ENCODE measurements around the gene HPSE2. TPM values are rescaled to one million over a fixed set of nuclear protein-coding genes. Genes with fewer than 3 reads are reported as not detected.
A peak's percentile ranks its signal among the peaks of the same experiment; 100 is the strongest.
"Not testable (repeated sequence)": the region's sequence is repeated elsewhere in the genome, so short reads cannot be mapped to it uniquely, and the experiment has no call there.

Gene HPSE2
- polyA plus RNA-seq, 2 of the 4 experiments (the other 2 are of a cell fraction), result not detected

DNA sequence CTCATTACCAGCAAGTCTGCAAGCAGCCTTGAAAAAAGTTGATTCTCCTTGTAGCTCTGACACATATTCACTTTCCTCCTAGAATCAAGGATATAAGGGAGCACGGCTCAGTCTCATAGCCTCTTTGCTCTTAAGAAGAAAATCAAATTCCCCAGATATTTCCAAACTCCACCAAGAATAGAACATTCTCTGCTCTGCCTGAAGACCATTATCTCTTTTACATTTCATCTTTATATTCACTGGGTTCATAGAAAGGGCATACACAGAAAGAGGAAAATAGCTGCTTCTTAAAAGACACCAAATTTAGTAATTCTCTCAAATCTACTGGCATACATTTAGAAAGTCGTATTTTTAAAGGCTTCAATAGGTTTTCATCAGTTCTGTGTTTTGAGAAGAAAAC, 92.0 kb downstream of the HPSE2 start (continued):
- no peak for TF ChIP-seq RNF2 (IDR thresholded peaks at IDR 0.05; ENCODE audit: borderline replicate concordance, low read depth)

DNA sequence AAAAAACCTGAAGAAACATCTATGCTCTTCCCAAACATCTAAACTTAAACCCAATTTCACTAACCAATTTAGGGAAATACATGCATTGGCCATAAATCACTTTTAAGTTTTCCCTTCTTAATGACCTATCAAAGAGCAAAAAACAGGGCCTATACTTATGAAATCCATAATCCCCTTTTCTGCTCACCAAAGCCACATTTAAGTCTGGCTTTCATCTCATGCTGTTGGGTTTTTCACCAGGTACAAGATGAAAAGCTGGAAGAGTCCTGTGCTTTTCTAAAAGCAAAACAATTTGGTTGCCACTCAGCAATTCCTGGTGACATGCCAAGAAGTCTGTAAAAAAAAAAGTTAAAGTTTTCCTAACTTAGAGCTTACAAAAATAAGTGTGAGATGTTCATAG, 92.6 kb downstream of the HPSE2 start:
- TF ChIP-seq, protein P1, sequence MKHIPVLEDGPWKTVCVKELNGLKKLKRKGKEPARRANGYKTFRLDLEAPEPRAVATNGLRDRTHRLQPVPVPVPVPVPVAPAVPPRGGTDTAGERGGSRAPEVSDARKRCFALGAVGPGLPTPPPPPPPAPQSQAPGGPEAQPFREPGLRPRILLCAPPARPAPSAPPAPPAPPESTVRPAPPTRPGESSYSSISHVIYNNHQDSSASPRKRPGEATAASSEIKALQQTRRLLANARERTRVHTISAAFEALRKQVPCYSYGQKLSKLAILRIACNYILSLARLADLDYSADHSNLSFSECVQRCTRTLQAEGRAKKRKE (CRISPR knock-in tag; IDR thresholded peaks at IDR 0.05; ENCODE audit: low read depth), result no peak
- TF ChIP-seq JUN (IDR thresholded peaks at IDR 0.05) (no peak), SMC3 (IDR thresholded peaks at IDR 0.05) (no peak)
- ATAC-seq (no peak), FAIRE-seq (no peak), DNase-seq (ENCODE audit: low read depth in 1 of 2, low spot score in 1 of 2) (no peak)
- Histone ChIP-seq H3K27ac (no peak overlapping the region), H3K4me2 (no peak overlapping the region), H3K4me3 (no peak overlapping the region), H3K4me1 (no peaks in the 10 kb centered on the region), H3K9me3 (no peaks in the 10 kb centered on the region)
- ChIA-PET CTCF (no interaction called here), POLR2A (no interaction called here)

DNA sequence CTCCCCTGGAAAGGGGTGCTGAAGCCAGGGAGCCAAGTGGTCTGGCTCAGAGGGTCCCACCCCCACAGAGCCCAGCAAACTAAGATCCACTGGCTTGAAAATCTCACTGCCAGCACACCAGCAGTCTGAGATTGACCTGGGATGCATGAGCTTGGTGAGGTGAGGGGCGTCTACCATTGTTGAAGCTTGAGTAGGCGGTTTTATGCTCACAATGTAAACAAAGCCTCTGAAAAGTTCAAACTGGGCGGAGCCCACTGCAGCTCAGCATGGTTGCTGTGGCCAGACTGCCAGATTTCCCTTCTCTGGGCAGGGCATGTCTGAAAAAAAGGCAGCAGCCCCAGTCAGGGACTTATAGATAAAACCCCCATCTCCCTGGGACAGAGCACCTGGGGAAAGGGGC, 102.8 kb downstream of the HPSE2 start:
- DNase-seq (ENCODE audit: low read depth in 1 of 2, low spot score in 1 of 2); POLR2A ChIA-PET; CTCF ChIA-PET; H3K4me1 ChIP-seq; H3K4me2 ChIP-seq; ATAC-seq; H3K9me3 ChIP-seq; FAIRE-seq; H3K27ac ChIP-seq; H3K4me3 ChIP-seq: not testable (repeated sequence)
- peak; percentile 7; the same call in 1 of the 2 replicates for TF ChIP-seq CBX8 (IDR thresholded peaks at IDR 0.05)
- 7% methylated on average over 3 of the region's 3 CpGs for WGBS (ENCODE audit: missing lambda C conversion rate)

DNA sequence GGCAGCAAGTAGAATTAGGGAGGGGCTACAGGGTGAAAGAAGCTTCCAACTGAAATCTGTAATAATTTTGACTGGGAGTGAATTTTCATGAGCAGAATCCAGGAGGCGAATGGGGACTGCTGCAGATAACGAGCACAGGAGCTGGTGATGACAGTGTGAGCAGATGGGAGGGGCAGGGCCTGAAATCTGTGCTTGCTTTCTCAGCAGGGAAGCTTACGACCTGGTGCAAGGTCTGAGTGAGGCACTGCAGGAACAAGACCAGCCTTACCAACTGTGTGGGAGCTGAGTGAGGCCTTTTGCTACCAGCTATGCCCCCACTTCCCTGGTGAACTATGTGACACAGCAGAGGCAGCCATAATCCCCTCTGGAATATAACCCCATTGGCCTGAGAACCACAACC, 109.8 kb downstream of the HPSE2 start:
- no peak for ATAC-seq
- no peak for FAIRE-seq
- WGBS (ENCODE audit: missing lambda C conversion rate), result 2% methylated on average over 3 of the region's 3 CpGs
- CTCF ChIA-PET, result no interaction called here
- no peaks in the 10 kb centered on the region for H3K4me1 ChIP-seq
- TF ChIP-seq, protein P2, sequence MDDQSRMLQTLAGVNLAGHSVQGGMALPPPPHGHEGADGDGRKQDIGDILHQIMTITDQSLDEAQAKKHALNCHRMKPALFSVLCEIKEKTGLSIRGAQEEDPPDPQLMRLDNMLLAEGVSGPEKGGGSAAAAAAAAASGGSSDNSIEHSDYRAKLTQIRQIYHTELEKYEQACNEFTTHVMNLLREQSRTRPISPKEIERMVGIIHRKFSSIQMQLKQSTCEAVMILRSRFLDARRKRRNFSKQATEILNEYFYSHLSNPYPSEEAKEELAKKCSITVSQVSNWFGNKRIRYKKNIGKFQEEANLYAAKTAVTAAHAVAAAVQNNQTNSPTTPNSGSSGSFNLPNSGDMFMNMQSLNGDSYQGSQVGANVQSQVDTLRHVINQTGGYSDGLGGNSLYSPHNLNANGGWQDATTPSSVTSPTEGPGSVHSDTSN (IDR thresholded peaks at IDR 0.05), result no peak
- H3K4me3 ChIP-seq, result no peak overlapping the region
- no peak for DNase-seq (ENCODE audit: low read depth in 1 of 2, low spot score in 1 of 2)
- POLR2A ChIA-PET, result no interaction called here
- H3K27ac ChIP-seq, result no peak overlapping the region
- H3K9me3 ChIP-seq, result no peaks in the 10 kb centered on the region
- H3K4me2 ChIP-seq, result no peak overlapping the region

DNA sequence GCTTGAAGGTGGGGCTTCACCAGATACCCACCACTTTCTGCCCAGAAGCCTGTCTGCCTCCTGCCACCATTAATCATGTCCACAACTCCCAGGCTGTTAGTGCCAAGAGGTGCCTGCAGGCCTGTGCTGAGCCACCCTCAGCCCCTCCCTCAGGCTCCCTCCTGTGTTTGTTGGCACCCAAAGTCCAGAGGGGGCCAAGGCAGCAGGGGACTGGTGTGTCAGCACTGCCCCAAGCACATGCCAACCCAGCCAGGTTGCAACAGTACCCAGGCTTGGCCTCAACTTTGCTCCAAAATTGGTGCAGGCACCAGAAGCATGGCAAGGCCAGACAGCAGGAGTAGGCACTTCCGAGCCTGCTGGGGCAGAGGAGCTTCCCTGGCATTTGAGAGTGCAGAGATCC, 111.3 kb downstream of the HPSE2 start:
- TF ChIP-seq CHD4 (IDR thresholded peaks at IDR 0.05; ENCODE audit: borderline replicate concordance), result no peak
- TF ChIP-seq SMC3 (IDR thresholded peaks at IDR 0.05), result no peak
- no peak for TF ChIP-seq CBX8 (IDR thresholded peaks at IDR 0.05)
- no peak for TF ChIP-seq KDM1A (IDR thresholded peaks at IDR 0.05; ENCODE audit: low read depth)
- no peak for TF ChIP-seq RAD21 (conservative IDR thresholded peaks at IDR 0.05 in 1 of 2, IDR thresholded peaks at IDR 0.05 in 1 of 2)
- TF ChIP-seq, protein P3, sequence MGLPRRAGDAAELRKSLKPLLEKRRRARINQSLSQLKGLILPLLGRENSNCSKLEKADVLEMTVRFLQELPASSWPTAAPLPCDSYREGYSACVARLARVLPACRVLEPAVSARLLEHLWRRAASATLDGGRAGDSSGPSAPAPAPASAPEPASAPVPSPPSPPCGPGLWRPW (IDR thresholded peaks at IDR 0.05), result no peak
- TF ChIP-seq, protein P4, sequence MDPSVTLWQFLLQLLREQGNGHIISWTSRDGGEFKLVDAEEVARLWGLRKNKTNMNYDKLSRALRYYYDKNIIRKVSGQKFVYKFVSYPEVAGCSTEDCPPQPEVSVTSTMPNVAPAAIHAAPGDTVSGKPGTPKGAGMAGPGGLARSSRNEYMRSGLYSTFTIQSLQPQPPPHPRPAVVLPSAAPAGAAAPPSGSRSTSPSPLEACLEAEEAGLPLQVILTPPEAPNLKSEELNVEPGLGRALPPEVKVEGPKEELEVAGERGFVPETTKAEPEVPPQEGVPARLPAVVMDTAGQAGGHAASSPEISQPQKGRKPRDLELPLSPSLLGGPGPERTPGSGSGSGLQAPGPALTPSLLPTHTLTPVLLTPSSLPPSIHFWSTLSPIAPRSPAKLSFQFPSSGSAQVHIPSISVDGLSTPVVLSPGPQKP (IDR thresholded peaks at IDR 0.05; ENCODE audit: low read depth, low read length), result no peak
- TF ChIP-seq EHMT2 (IDR thresholded peaks at IDR 0.05; ENCODE audit: low read depth), result no peak
- no peak for TF ChIP-seq JUN (IDR thresholded peaks at IDR 0.05)
- no peak for TF ChIP-seq RCOR1 (IDR thresholded peaks at IDR 0.05; ENCODE audit: low read depth, low read length)
- TF ChIP-seq EHF (CRISPR knock-in tag; IDR thresholded peaks at IDR 0.05), result no peak
- TF ChIP-seq, protein P5, sequence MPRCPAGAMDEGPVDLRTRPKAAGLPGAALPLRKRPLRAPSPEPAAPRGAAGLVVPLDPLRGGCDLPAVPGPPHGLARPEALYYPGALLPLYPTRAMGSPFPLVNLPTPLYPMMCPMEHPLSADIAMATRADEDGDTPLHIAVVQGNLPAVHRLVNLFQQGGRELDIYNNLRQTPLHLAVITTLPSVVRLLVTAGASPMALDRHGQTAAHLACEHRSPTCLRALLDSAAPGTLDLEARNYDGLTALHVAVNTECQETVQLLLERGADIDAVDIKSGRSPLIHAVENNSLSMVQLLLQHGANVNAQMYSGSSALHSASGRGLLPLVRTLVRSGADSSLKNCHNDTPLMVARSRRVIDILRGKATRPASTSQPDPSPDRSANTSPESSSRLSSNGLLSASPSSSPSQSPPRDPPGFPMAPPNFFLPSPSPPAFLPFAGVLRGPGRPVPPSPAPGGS (IDR thresholded peaks at IDR 0.05), result no peak
- TF ChIP-seq EP300 (IDR thresholded peaks at IDR 0.05), result no peak
- TF ChIP-seq MAFK (IDR thresholded peaks at IDR 0.05; ENCODE audit: partially characterized antibody), result no peak
- DNase-seq (ENCODE audit: low read depth in 1 of 2, low spot score in 1 of 2) (no peak), FAIRE-seq (no peak), ATAC-seq (no peak)
- Histone ChIP-seq H3K4me3 (no peak overlapping the region), H3K4me1 (no peaks in the 10 kb centered on the region), H3K27ac (no peak overlapping the region), H3K4me2 (no peak overlapping the region), H3K9me3 (no peaks in the 10 kb centered on the region)
- ChIA-PET POLR2A (no interaction called here), CTCF (no interaction called here)
- 0% methylated on average over 1 of the region's 1 CpG for WGBS (ENCODE audit: missing lambda C conversion rate)

Measured in A549 (cell line).